BE2C (cell line): ENCODE measurements around the gene FADS6.

Experiments
- DNase-seq: peaks from one replicate; pipeline ENCODE4 v3.0.0-alpha.2; 2020
- H3K27me3 ChIP-seq: fragments of 250-450 bp; sonication (Bioruptor Pico); 2 replicates; pipeline ENCODE4 v1.5.1; 2020; ENCODE audit warnings: mild to moderate bottlenecking
- H3K36me3 ChIP-seq: fragments of 250-450 bp; sonication (Bioruptor Pico); 2 replicates; pipeline ENCODE4 v1.5.1; 2020; ENCODE audit warnings: mild to moderate bottlenecking
- H3K4me1 ChIP-seq: fragments of 250-450 bp; sonication (Bioruptor Pico); 2 replicates; pipeline ENCODE4 v1.5.1; 2020
- H3K4me3 ChIP-seq: 2 replicates; pipeline ENCODE4 v1.5.1; 2011; ENCODE audit warnings: low read depth, low read length
- H3K9me3 ChIP-seq: fragments of 250-450 bp; sonication (Bioruptor Pico); 2 replicates; pipeline ENCODE4 v1.5.1; 2020
- CTCF ChIP-seq: IDR thresholded peaks from 2 replicates; pipeline ENCODE4 v1.5.1; 2012; ENCODE audit warnings: mild to moderate bottlenecking, low read depth, low read length

FADS6 gene

GRCh38 chr17:74882517-74883240, 10.8 kb downstream of the FADS6 start:
- no peaks in the 10 kb centered on the region; the same call in none of the 2 replicates for H3K27me3 ChIP-seq
- no peaks in the 10 kb centered on the region for H3K9me3 ChIP-seq
- DNase-seq: no peak
- no peak for TF ChIP-seq CTCF
- no peaks in the 10 kb centered on the region for H3K36me3 ChIP-seq
- no peaks in the 10 kb centered on the region for H3K4me1 ChIP-seq
- no peak overlapping the region for H3K4me3 ChIP-seq

- DNase-seq: no peak
- no peaks in the 10 kb centered on the region for H3K9me3 ChIP-seq
- no peak for TF ChIP-seq CTCF
- H3K27me3 ChIP-seq: no peaks in the 10 kb centered on the region; the same call in 1 of the 2 replicates
- H3K4me1 ChIP-seq: no peaks in the 10 kb centered on the region
- no peak overlapping the region for H3K4me3 ChIP-seq
- no peaks in the 10 kb centered on the region for H3K36me3 ChIP-seq
These were observed 12.4 kb downstream of the FADS6 start for GRCh38 chr17:74881073-74881472.

- no peak for DNase-seq
- H3K4me3 ChIP-seq: no peak overlapping the region
- no peaks in the 10 kb centered on the region for H3K36me3 ChIP-seq
- no peaks in the 10 kb centered on the region for H3K4me1 ChIP-seq
- H3K9me3 ChIP-seq: no peaks in the 10 kb centered on the region
- TF ChIP-seq CTCF: no peak
- H3K27me3 ChIP-seq: no peaks in the 10 kb centered on the region; the same call in 1 of the 2 replicates
These were observed 14.1 kb downstream of the FADS6 start for GRCh38 chr17:74879308-74879707.

GRCh38 chr17:74878658-74879057, 14.8 kb downstream of the FADS6 start:
- Histone ChIP-seq H3K27me3 (no peaks in the 10 kb centered on the region; the same call in 1 of the 2 replicates), H3K9me3 (no peaks in the 10 kb centered on the region), H3K4me1 (no peaks in the 10 kb centered on the region), H3K36me3 (no peaks in the 10 kb centered on the region), H3K4me3 (no peak overlapping the region)
- no peak for DNase-seq
- TF ChIP-seq CTCF: no peak

- no peak for DNase-seq
- H3K36me3 ChIP-seq: no peaks in the 10 kb centered on the region
- no peaks in the 10 kb centered on the region for H3K4me1 ChIP-seq
- H3K27me3 ChIP-seq: no peaks in the 10 kb centered on the region; the same call in 1 of the 2 replicates
- H3K4me3 ChIP-seq: no peak overlapping the region
- no peaks in the 10 kb centered on the region for H3K9me3 ChIP-seq
- TF ChIP-seq CTCF: no peak
These were observed 15.6 kb downstream of the FADS6 start for GRCh38 chr17:74877592-74878548.
